ENCODE measurements around the gene DALRD3. TPM values are rescaled to one million over a fixed set of nuclear protein-coding genes. Genes with fewer than 3 reads are reported as not detected.

The DALRD3 gene
- total and polyA plus RNA-seq, 8 donors = 23.6 to 67.4 (median 60.5) TPM

GRCh38 chr3:49007771-49008528 lies 10.4 kb downstream of the DALRD3 start:
- peaks cover 0 to 19% of the 10 kb centered on the region in 2 donors for H3K36me3 ChIP-seq
- DNase-seq (peak; percentile 70 to 99 (median 92)), ATAC-seq (peak; percentile 84)
- intact Hi-C loops (cut with DNase I) = no loop called here
- no peaks in the 10 kb centered on the region for H3K9me3 ChIP-seq
- peak overlapping the region; percentile 66 to 98 for H3K4me3 ChIP-seq
- no peaks in the 10 kb centered on the region for H3K27me3 ChIP-seq
- H3K4me1 ChIP-seq = peaks cover 6 to 29% of the 10 kb centered on the region in 2 donors
- H3K27ac ChIP-seq = peak overlapping the region; percentile 95 to 98
- no peak for TF ChIP-seq CTCF (IDR thresholded peaks at IDR 0.05)

- peaks cover 0 to 12% of the 10 kb centered on the region in 2 donors for H3K36me3 ChIP-seq
- peak within 1 kb of the TSS; percentile 66 to 98 for H3K4me3 ChIP-seq
- peak in 1 of 2 donors; percentile 11 for TF ChIP-seq CTCF (IDR thresholded peaks at IDR 0.05)
- ATAC-seq (peak; percentile 93), DNase-seq (peak; percentile 92 to 99 (median 98))
- peaks cover 6 to 29% of the 10 kb centered on the region in 2 donors for H3K4me1 ChIP-seq
- peak within 1 kb of the TSS; percentile 95 to 98 for H3K27ac ChIP-seq
- H3K9me3 ChIP-seq = no peaks in the 10 kb centered on the region
- intact Hi-C loops (cut with DNase I) = no loop called here
- H3K27me3 ChIP-seq = no peaks in the 10 kb centered on the region
Observed at GRCh38 chr3:49007068-49007770, 11.2 kb downstream of the DALRD3 start, which contains the start of gene WDR6. WDR6 (plus strand) TSS chr3:49007391; CDS start chr3:49007432, 41 bp downstream.

GRCh38 chr3:49006408-49007067 lies 11.8 kb downstream of the DALRD3 start:
- Histone ChIP-seq H3K4me3 (peak overlapping the region; percentile 66 to 98), H3K27ac (peak overlapping the region; percentile 95 to 98), H3K4me1 (peaks cover 6 to 29% of the 10 kb centered on the region in 2 donors), H3K9me3 (no peaks in the 10 kb centered on the region), H3K36me3 (peaks cover 0 to 5% of the 10 kb centered on the region in 2 donors), H3K27me3 (no peaks in the 10 kb centered on the region)
- peak; percentile 16 for ATAC-seq
- intact Hi-C loops (cut with DNase I) = no loop called here
- no peak for TF ChIP-seq CTCF (IDR thresholded peaks at IDR 0.05)
- peak in 3 of 4 donors; percentile 52 to 86 (median 58) for DNase-seq

GRCh38 chr3:49005998-49006397 lies 12.4 kb downstream of the DALRD3 start:
- H3K27me3 ChIP-seq = no peaks in the 10 kb centered on the region
- no peak overlapping the region for H3K27ac ChIP-seq
- peaks cover 6 to 29% of the 10 kb centered on the region in 2 donors for H3K4me1 ChIP-seq
- intact Hi-C loops (cut with DNase I) = no loop called here
- DNase-seq = peak in 1 of 4 donors; percentile 49
- no peak for TF ChIP-seq CTCF (IDR thresholded peaks at IDR 0.05)
- ATAC-seq = no peak
- no peaks in the 10 kb centered on the region for H3K9me3 ChIP-seq
- H3K4me3 ChIP-seq = peak overlapping the region in 1 of 2 donors; percentile 98
- no peaks in the 10 kb centered on the region for H3K36me3 ChIP-seq
